ENCODE data around the gene OR10A6. TPM values are rescaled to one million over a fixed set of nuclear protein-coding genes. Genes with fewer than 3 reads are reported as not detected.

Gene OR10A6
- total and polyA plus RNA-seq, 10 of the 15 experiments (the other 5 are each of a cell fraction or from before 2014, with no cell fraction given) = not detected

DNA sequence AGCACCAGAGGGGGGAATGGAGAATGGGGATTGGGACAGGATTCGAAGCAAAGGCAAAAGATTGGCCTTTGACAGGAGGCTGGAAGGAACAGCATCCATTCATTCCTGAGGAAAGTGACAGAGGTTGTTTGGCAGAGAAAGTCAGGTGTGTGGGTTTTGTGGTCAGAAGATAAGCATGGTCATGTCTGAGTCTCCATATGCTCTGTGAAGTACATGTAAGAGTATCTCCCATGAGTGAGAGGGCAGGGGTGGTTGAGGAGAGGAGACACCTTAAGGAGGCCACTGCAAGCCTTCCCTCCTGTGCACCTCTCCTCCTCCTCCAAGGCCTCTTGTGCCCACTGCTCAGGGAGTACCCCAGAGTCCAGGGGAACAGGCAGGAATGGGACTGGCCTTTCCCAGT lies 36.0 kb upstream of the OR10A6 start:
- no peaks in the 10 kb centered on the region for H4K20me1 ChIP-seq (ENCODE audit: control insufficient read depth, insufficient read depth)
- no peak for ATAC-seq
- WGBS (ENCODE audit: insufficient coverage, insufficient replicate concordance, low lambda C conversion rate, missing lambda C conversion rate) = 0% methylated on average over 1 of the region's 1 CpG
- DNase-seq (ENCODE audit: low read depth, low spot score) = no peak
- H3K36me3 ChIP-seq (ENCODE audit: control insufficient read depth in 2 of 2, insufficient read depth in 2 of 2, low read length in 1 of 2) = no peaks in the 10 kb centered on the region
- no peak overlapping the region for H3K4me3 ChIP-seq
- BruUV-seq (replicated peaks) = no TSS peak
- H3K27ac ChIP-seq (ENCODE audit: control insufficient read depth, insufficient read depth) = no peak overlapping the region
- H3K4me2 ChIP-seq (ENCODE audit: control insufficient read depth, insufficient read depth) = no peak overlapping the region
- in situ Hi-C loops (cut with MboI) (no loop called here), intact Hi-C loops (cut with micrococcal nuclease; ENCODE audit: unreplicated experiment) (no loop called here)
- H2AFZ ChIP-seq (ENCODE audit: control insufficient read depth, low read depth, low read length) = no peak overlapping the region
- H3K27me3 ChIP-seq (replicated peaks in 1 of 2; ENCODE audit: control insufficient read depth in 2 of 2, insufficient read depth in 2 of 2, low read length in 1 of 2) = peaks cover 0 to 1% of the 10 kb centered on the region in 2 experiments; a peak in 1 of 4 replicates
- ChIA-PET CTCF (no interaction called here), SMC1A (ENCODE audit: uncharacterized antibody, unreplicated experiment) (no interaction called here), POLR2A (no interaction called here), RAD21 (ENCODE audit: unreplicated experiment) (no interaction called here)
- H3K9ac ChIP-seq (ENCODE audit: control insufficient read depth, insufficient read depth, low read length) = no peak overlapping the region
- no peaks in the 10 kb centered on the region for H3K79me2 ChIP-seq (ENCODE audit: control insufficient read depth, insufficient read depth, low read length)
- TF ChIP-seq, protein P1, sequence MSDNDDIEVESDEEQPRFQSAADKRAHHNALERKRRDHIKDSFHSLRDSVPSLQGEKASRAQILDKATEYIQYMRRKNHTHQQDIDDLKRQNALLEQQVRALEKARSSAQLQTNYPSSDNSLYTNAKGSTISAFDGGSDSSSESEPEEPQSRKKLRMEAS (IDR thresholded peaks at IDR 0.05; ENCODE audit: low read depth, low read length) = no peak
- no peak for TF ChIP-seq NBN (IDR thresholded peaks at IDR 0.05)
- TF ChIP-seq MYC (IDR thresholded peaks at IDR 0.05; ENCODE audit: insufficient read depth, insufficient read length, insufficient replicate concordance, low read length, severe bottlenecking) = no peak
- TF ChIP-seq, protein P2, sequence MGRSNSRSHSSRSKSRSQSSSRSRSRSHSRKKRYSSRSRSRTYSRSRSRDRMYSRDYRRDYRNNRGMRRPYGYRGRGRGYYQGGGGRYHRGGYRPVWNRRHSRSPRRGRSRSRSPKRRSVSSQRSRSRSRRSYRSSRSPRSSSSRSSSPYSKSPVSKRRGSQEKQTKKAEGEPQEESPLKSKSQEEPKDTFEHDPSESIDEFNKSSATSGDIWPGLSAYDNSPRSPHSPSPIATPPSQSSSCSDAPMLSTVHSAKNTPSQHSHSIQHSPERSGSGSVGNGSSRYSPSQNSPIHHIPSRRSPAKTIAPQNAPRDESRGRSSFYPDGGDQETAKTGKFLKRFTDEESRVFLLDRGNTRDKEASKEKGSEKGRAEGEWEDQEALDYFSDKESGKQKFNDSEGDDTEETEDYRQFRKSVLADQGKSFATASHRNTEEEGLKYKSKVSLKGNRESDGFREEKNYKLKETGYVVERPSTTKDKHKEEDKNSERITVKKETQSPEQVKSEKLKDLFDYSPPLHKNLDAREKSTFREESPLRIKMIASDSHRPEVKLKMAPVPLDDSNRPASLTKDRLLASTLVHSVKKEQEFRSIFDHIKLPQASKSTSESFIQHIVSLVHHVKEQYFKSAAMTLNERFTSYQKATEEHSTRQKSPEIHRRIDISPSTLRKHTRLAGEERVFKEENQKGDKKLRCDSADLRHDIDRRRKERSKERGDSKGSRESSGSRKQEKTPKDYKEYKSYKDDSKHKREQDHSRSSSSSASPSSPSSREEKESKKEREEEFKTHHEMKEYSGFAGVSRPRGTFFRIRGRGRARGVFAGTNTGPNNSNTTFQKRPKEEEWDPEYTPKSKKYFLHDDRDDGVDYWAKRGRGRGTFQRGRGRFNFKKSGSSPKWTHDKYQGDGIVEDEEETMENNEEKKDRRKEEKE (IDR thresholded peaks at IDR 0.05) = no peak
- no peak for TF ChIP-seq SUPT20H (IDR thresholded peaks at IDR 0.05; ENCODE audit: borderline replicate concordance, control insufficient read depth, low read depth, low read length)
- no peak for TF ChIP-seq NRF1 (conservative IDR thresholded peaks at IDR 0.05; ENCODE audit: low read depth, low read length)
- no peak for TF ChIP-seq EGR1 (IDR thresholded peaks at IDR 0.05; ENCODE audit: borderline replicate concordance in 1 of 2, low read depth in 2 of 2, low read length in 2 of 2)
- no peak for TF ChIP-seq STAT3 (IDR thresholded peaks at IDR 0.05; ENCODE audit: low read depth, low read length)
- no peak for TF ChIP-seq GATAD2B (conservative IDR thresholded peaks at IDR 0.05; ENCODE audit: low read depth)
- no peak for TF ChIP-seq ZZZ3 (IDR thresholded peaks at IDR 0.05; ENCODE audit: control insufficient read depth, insufficient read length, low read depth)
- TF ChIP-seq MXI1 (IDR thresholded peaks at IDR 0.05; ENCODE audit: low read depth, low read length) = no peak
- no peak for TF ChIP-seq FOS (IDR thresholded peaks at IDR 0.05; ENCODE audit: borderline replicate concordance, extremely low read depth, insufficient read length)
- no peak for TF ChIP-seq POU2F2 (IDR thresholded peaks at IDR 0.05; ENCODE audit: borderline replicate concordance, low read depth, low read length)
- no peak for TF ChIP-seq FOXK2 (IDR thresholded peaks at IDR 0.05)
- H3K4me1 ChIP-seq (ENCODE audit: control insufficient read depth, insufficient read depth, low read length) = no peaks in the 10 kb centered on the region
- FAIRE-seq = no peak
- no peaks in the 10 kb centered on the region for H3K9me3 ChIP-seq (replicated peaks; ENCODE audit: control insufficient read depth, insufficient read depth, low read length)

All from GM12878 (cell line).